ENCODE results near the gene TENT4A.

The TENT4A gene

GRCh38 chr5:6790346-6790865 lies 77.2 kb downstream of the TENT4A start:
- H3K4me3 ChIP-seq (ENCODE audit: low read depth in 1 of 2, low read length in 2 of 2), result no peak overlapping the region
- no peaks in the 10 kb centered on the region for H3K79me2 ChIP-seq (ENCODE audit: insufficient read depth, low read length)
- DNase-seq (no peak), ATAC-seq (ENCODE audit: insufficient read depth, low read depth) (no peak)
- H3K27ac ChIP-seq (ENCODE audit: low read length), result no peak overlapping the region
- H3K36me3 ChIP-seq (ENCODE audit: insufficient read depth, low read length), result no peaks in the 10 kb centered on the region
- TF ChIP-seq CTCF (IDR thresholded peaks at IDR 0.05; ENCODE audit: borderline replicate concordance, extremely low read depth, low read length, poor library complexity, severe bottlenecking) (no peak), EZH2 (IDR thresholded peaks at IDR 0.05; ENCODE audit: borderline replicate concordance, low read depth, low read length, severe bottlenecking) (no peak)
- H4K20me1 ChIP-seq (ENCODE audit: insufficient read depth, low read length), result no peaks in the 10 kb centered on the region
- no peaks in the 10 kb centered on the region for H3K9me3 ChIP-seq (ENCODE audit: insufficient read depth, low read length, severe bottlenecking)
- no peak overlapping the region for H3K9ac ChIP-seq (ENCODE audit: low read depth, low read length)
- H3K27me3 ChIP-seq (ENCODE audit: insufficient read depth, low read length, poor library complexity), result peaks cover 9% of the 10 kb centered on the region
- H3K4me2 ChIP-seq (ENCODE audit: insufficient read depth, low read length), result no peak overlapping the region
- H3K4me1 ChIP-seq (ENCODE audit: insufficient read depth, low read length), result no peaks in the 10 kb centered on the region
- no peak overlapping the region for H2AFZ ChIP-seq (ENCODE audit: low read depth, low read length)

DNA sequence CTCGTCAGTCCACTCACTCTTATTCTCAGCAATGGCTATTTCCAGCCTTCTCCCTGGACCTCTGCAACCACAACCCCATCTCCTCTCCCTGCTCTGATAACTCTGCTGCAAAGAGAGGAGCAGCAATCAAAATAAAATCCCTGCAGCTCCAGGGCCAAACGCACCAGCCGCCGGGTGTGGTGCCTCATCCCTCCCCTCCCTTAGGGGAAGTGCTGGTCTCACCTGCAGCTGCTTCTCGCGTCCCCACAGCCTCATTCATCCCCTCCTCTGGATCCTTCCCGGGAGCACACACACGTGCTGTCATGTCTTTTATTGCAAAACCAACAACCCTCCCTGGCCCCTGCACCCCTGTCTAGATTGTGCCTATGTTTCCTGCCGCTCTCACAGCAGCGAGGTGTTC lies 77.8 kb downstream of the TENT4A start:
- ATAC-seq (ENCODE audit: insufficient read depth, low read depth) (no peak), DNase-seq (no peak)
- Histone ChIP-seq H3K79me2 (ENCODE audit: insufficient read depth, low read length) (no peaks in the 10 kb centered on the region), H3K4me2 (ENCODE audit: insufficient read depth, low read length) (no peak overlapping the region), H3K36me3 (ENCODE audit: insufficient read depth, low read length) (no peaks in the 10 kb centered on the region), H3K4me3 (ENCODE audit: low read depth in 1 of 2, low read length in 2 of 2) (no peak overlapping the region), H3K27me3 (ENCODE audit: insufficient read depth, low read length, poor library complexity) (peaks cover 9% of the 10 kb centered on the region), H2AFZ (ENCODE audit: low read depth, low read length) (no peak overlapping the region), H3K9ac (ENCODE audit: low read depth, low read length) (no peak overlapping the region), H3K9me3 (ENCODE audit: insufficient read depth, low read length, severe bottlenecking) (no peaks in the 10 kb centered on the region), H3K27ac (ENCODE audit: low read length) (no peak overlapping the region), H3K4me1 (ENCODE audit: insufficient read depth, low read length) (no peaks in the 10 kb centered on the region), H4K20me1 (ENCODE audit: insufficient read depth, low read length) (no peaks in the 10 kb centered on the region)
- no peak for TF ChIP-seq CTCF (IDR thresholded peaks at IDR 0.05; ENCODE audit: borderline replicate concordance, extremely low read depth, low read length, poor library complexity, severe bottlenecking)
- no peak for TF ChIP-seq EZH2 (IDR thresholded peaks at IDR 0.05; ENCODE audit: borderline replicate concordance, low read depth, low read length, severe bottlenecking)

DNA sequence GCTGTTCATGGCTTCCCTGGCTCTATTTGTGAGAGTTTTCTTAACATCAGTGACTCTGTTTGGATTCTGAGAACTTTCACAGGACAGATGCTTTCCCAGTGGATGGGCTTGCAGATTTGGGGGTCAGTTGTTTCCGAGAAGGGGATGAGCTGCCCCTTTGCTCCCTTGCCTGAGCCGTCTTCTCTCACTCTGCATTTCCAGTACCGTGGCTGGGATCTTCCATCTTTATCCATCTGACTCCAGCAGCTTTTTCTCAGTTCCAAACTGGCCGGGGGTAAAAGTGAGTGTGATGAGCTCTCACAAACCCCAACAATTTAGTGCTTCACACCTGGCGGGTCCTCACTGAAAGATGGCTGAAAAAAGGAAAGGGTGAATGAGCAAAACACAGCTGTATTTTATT lies 79.1 kb downstream of the TENT4A start:
- H3K4me2 ChIP-seq (ENCODE audit: insufficient read depth, low read length), result no peak overlapping the region
- H3K9me3 ChIP-seq (ENCODE audit: insufficient read depth, low read length, severe bottlenecking), result no peaks in the 10 kb centered on the region
- H3K36me3 ChIP-seq (ENCODE audit: insufficient read depth, low read length), result no peaks in the 10 kb centered on the region
- H3K27ac ChIP-seq (ENCODE audit: low read length), result no peak overlapping the region
- DNase-seq, result no peak
- no peak for ATAC-seq (ENCODE audit: insufficient read depth, low read depth)
- no peak overlapping the region for H3K4me3 ChIP-seq (ENCODE audit: low read depth in 1 of 2, low read length in 2 of 2)
- no peaks in the 10 kb centered on the region for H4K20me1 ChIP-seq (ENCODE audit: insufficient read depth, low read length)
- peaks cover 9% of the 10 kb centered on the region for H3K27me3 ChIP-seq (ENCODE audit: insufficient read depth, low read length, poor library complexity)
- TF ChIP-seq EZH2 (IDR thresholded peaks at IDR 0.05; ENCODE audit: borderline replicate concordance, low read depth, low read length, severe bottlenecking), result no peak
- TF ChIP-seq CTCF (IDR thresholded peaks at IDR 0.05; ENCODE audit: borderline replicate concordance, extremely low read depth, low read length, poor library complexity, severe bottlenecking), result no peak
- no peak overlapping the region for H2AFZ ChIP-seq (ENCODE audit: low read depth, low read length)
- no peaks in the 10 kb centered on the region for H3K4me1 ChIP-seq (ENCODE audit: insufficient read depth, low read length)
- no peak overlapping the region for H3K9ac ChIP-seq (ENCODE audit: low read depth, low read length)
- no peaks in the 10 kb centered on the region for H3K79me2 ChIP-seq (ENCODE audit: insufficient read depth, low read length)

All from DND-41 (cell line).